Measurements from ENCODE around the gene CEPT1. TPM values are rescaled to one million over a fixed set of nuclear protein-coding genes. Genes with fewer than 3 reads are reported as not detected.

Gene CEPT1
- polyA plus RNA-seq, 4 donors, result 43.2 to 52.9 (median 47.9) TPM

GRCh38 chr1:111145963-111146768 lies 6.1 kb downstream of the CEPT1 start:
- DNase-seq (ENCODE audit: low read depth in 4 of 4, low spot score in 3 of 4), result no peak

- no peak for DNase-seq (ENCODE audit: low read depth in 4 of 4, low spot score in 3 of 4)
These were observed 7.9 kb downstream of the CEPT1 start for GRCh38 chr1:111147948-111148347.

GRCh38 chr1:111148376-111148881 lies 8.4 kb downstream of the CEPT1 start:
- no peak for DNase-seq (ENCODE audit: low read depth in 4 of 4, low spot score in 3 of 4)

- no peak for DNase-seq (ENCODE audit: low read depth in 4 of 4, low spot score in 3 of 4)
These were observed 11.8 kb downstream of the CEPT1 start for GRCh38 chr1:111151838-111152237.

- DNase-seq (ENCODE audit: low read depth in 4 of 4, low spot score in 3 of 4), result no peak
These were observed 14.3 kb downstream of the CEPT1 start for GRCh38 chr1:111154021-111154999.

- no peak for DNase-seq (ENCODE audit: low read depth in 4 of 4, low spot score in 3 of 4)
These were observed 17.4 kb downstream of the CEPT1 start for GRCh38 chr1:111157431-111157830.

- DNase-seq (ENCODE audit: low read depth in 4 of 4, low spot score in 3 of 4), result no peak
These were observed 21.9 kb downstream of the CEPT1 start for GRCh38 chr1:111161843-111162487.

- DNase-seq (ENCODE audit: low read depth in 4 of 4, low spot score in 3 of 4), result no peak
These were observed 22.5 kb downstream of the CEPT1 start for GRCh38 chr1:111162488-111162880.

- DNase-seq (ENCODE audit: low read depth in 4 of 4, low spot score in 3 of 4), result no peak
These were observed 23.3 kb downstream of the CEPT1 start for GRCh38 chr1:111163363-111163762.

- DNase-seq (ENCODE audit: low read depth in 4 of 4, low spot score in 3 of 4), result no peak
These were observed 24.1 kb downstream of the CEPT1 start for GRCh38 chr1:111164151-111164550.

- DNase-seq (ENCODE audit: low read depth in 4 of 4, low spot score in 3 of 4), result no peak
These were observed 32.4 kb downstream of the CEPT1 start for GRCh38 chr1:111172463-111172862.

GRCh38 chr1:111174070-111174469 lies 34.0 kb downstream of the CEPT1 start:
- no peak for DNase-seq (ENCODE audit: low read depth in 4 of 4, low spot score in 3 of 4)

- DNase-seq (ENCODE audit: low read depth in 4 of 4, low spot score in 3 of 4), result no peak
These were observed 35.3 kb downstream of the CEPT1 start for GRCh38 chr1:111175349-111175748.

GRCh38 chr1:111176678-111177077 lies 36.7 kb downstream of the CEPT1 start:
- DNase-seq (ENCODE audit: low read depth in 4 of 4, low spot score in 3 of 4), result no peak

GRCh38 chr1:111179968-111180533 lies 40.0 kb downstream of the CEPT1 start:
- DNase-seq (ENCODE audit: low read depth in 4 of 4, low spot score in 3 of 4), result no peak

- no peak for DNase-seq (ENCODE audit: low read depth in 4 of 4, low spot score in 3 of 4)
These were observed 42.0 kb downstream of the CEPT1 start for GRCh38 chr1:111182052-111182451.

GRCh38 chr1:111183308-111184069 lies 43.5 kb downstream of the CEPT1 start:
- no peak for DNase-seq (ENCODE audit: low read depth in 4 of 4, low spot score in 3 of 4)

GRCh38 chr1:111184663-111185062 lies 44.6 kb downstream of the CEPT1 start:
- no peak for DNase-seq (ENCODE audit: low read depth in 4 of 4, low spot score in 3 of 4)

GRCh38 chr1:111190931-111191451 lies 51.0 kb downstream of the CEPT1 start:
- DNase-seq (ENCODE audit: low read depth in 4 of 4, low spot score in 3 of 4), result no peak

All from right renal pelvis (tissue), 4 donors.